NCI-H2227 (cell line): ENCODE measurements around the gene HNRNPLL.
A peak's percentile ranks its signal among the peaks of the same experiment; 100 is the strongest.
"Not testable (repeated sequence)": the region's sequence is repeated elsewhere in the genome, so short reads cannot be mapped to it uniquely, and the experiment has no call there.

Source experiments
- DNase-seq: peaks from one replicate; lab custom pipeline; 2025; ENCODE audit not compliant: unreplicated experiment; lab: John Stamatoyannopoulos, UW

HNRNPLL gene

GRCh38 chr2:38554973-38555595 lies 47.6 kb downstream of the HNRNPLL start:
- peak; percentile 28 for DNase-seq

- DNase-seq = no peak
Measured at GRCh38 chr2:38553554-38553953, 49.2 kb downstream of the HNRNPLL start.

DNA sequence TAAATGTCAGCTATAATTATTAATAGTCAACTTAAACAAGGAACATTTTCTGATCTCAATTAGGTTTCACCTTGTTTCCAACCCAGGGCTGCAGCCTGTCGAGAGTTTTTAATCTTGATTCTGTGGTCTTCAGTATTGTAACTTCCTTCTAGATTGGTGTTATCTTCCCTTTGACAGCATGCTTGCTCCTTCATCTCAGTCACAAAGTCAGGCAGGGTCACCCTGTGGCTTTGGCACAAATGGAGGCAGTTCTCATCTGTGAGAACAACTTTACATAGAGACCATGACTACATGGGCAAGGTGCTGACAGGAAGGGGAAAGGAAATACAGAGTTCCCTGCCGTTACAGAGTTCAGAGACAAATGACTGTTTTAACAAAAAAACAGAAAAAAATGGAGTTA lies 50.5 kb downstream of the HNRNPLL start:
- DNase-seq = no peak

- no peak for DNase-seq
Measured at GRCh38 chr2:38551746-38552145, 51.0 kb downstream of the HNRNPLL start.

DNA sequence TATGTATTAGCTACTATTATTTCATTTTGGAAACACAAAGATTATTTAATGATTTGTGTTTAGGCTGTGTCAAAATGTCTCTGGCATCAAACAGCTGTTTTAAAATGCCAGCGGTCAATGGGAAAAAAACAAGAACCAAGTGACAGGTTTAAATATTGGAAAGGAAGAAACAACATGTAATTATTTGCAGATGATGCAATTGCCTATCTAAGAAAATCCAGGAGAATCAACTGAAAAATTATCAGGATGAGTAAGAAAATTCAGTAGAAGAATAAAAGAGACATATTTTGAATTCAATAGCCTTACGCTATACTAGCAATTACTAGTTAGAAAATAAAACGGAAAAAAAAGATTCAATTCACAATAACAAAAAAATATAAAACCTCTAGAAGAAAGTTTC lies 51.6 kb downstream of the HNRNPLL start:
- DNase-seq = no peak

DNA sequence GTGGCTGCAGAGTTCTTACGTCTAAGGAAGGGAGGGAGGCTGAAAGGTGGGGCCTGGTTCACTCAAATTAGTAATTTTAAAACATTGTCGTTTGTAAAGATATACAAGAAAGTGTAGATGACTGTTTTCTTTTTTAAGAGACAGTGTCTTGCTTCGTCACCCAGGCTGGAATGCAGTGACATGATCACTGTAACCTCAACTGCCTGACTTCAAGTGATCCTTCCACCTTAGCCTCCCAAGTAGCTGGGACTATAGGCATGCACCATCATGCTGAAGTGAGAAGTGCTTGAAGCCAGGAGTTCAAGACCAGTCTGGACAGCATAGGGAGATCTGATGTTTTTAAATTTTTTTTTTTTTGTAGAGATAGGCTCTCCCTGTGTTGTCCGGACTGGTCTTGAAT lies 52.9 kb downstream of the HNRNPLL start:
- no peak for DNase-seq

GRCh38 chr2:38549071-38549704 lies 53.5 kb downstream of the HNRNPLL start:
- DNase-seq = no peak

- DNase-seq = no peak
Measured at GRCh38 chr2:38547791-38548190, 54.9 kb downstream of the HNRNPLL start.

- no peak for DNase-seq
Measured at GRCh38 chr2:38546585-38546984, 56.1 kb downstream of the HNRNPLL start.

DNA sequence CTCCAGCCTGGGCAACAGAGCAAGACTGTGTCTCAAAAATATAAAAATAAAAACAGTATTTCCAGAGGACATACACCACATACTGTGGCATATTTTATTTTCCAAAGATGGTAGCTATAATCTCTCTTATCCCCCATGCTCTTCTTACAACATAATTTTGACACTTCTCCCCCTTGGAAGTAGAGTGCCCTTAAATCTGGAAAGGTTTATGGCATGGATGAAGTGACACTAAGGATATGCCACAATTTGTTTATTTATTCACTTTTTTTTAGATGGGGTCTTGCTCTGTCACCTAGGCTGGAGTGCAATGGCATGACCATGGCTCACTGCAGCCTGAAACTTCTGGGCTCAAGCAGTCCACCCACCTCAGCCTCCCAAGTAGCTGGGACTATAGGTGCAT lies 56.7 kb downstream of the HNRNPLL start:
- DNase-seq = no peak

DNA sequence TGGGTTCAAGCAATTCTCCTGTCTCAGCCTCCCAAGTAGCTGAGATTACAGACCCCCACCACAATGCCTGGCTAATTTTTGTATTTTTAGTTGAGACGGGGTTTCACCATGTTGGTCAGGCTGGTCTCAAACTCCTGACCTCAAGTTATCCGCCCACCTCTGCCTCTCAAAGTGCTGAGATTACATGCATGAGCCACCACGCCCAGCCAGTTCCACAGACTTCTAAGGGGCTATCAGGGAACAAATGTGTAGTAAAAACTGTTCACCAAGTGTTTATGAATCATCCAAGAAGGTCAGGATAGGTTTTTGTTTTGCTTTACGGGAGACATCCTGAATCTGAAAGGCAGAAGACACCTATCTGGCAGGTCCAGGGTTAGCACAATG lies 60.5 kb downstream of the HNRNPLL start:
- DNase-seq = not testable (repeated sequence)

DNA sequence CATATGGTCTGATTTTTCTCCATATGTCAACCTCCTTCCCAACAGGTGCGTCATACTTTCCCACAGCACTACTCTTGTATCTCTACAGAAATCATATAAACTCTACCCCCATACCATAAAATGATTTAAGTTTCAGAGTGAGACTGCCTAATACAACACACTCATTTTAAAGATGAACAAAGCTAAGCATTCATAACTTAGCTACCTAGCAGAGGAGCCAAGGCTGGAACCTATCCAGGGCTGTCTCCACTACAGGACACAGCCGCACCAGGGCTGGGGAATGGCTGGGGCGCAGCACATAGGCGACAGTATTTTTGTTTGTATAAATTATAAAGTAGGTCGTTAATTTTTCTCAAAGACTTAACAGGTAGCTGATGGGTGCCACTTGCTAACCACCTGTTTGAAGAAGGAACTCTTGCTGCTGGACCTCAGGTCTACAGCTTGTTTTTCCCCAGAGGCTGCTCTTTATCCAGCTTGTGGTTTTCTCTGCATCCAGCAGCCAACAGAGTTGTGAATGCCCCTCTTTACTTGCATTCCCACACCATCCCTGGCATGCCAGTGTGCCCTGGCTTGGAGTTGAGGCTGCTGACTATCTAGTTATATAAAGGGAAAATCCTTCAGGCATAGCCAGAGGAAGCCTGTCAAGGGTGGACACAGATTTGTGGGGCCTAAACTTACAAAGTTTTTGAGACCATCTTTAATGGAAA lies 62.0 kb downstream of the HNRNPLL start:
- DNase-seq = no peak

DNA sequence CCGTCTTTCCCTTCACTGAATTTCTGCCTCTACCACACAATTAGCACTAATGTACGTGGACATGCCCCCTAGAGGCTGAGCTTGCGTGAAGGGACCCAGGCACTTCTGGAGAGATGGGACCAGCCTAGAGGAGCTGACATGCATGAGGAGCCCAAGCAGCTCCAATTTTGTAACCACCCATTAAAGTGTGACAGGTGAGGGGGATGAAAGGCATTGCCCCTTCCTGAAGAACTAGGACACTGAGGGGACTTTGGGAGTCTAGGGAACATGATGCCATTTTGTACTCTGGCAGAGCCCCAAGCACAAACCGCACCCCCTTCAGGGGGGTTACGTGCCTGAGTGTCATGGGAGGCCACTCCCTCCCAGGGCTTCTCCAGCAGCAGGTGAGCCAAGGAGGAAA lies 63.6 kb downstream of the HNRNPLL start:
- DNase-seq = no peak

- no peak for DNase-seq
Measured at GRCh38 chr2:38537937-38538525, 64.7 kb downstream of the HNRNPLL start.

GRCh38 chr2:38537296-38537695 lies 65.4 kb downstream of the HNRNPLL start:
- not testable (repeated sequence) for DNase-seq

- DNase-seq = peak; percentile 90
Measured at GRCh38 chr2:38535744-38536506, 66.8 kb downstream of the HNRNPLL start.

- DNase-seq = no peak
Measured at GRCh38 chr2:38535404-38535743, 67.4 kb downstream of the HNRNPLL start.

- no peak for DNase-seq
Measured at GRCh38 chr2:38534746-38535403, 67.9 kb downstream of the HNRNPLL start.

DNA sequence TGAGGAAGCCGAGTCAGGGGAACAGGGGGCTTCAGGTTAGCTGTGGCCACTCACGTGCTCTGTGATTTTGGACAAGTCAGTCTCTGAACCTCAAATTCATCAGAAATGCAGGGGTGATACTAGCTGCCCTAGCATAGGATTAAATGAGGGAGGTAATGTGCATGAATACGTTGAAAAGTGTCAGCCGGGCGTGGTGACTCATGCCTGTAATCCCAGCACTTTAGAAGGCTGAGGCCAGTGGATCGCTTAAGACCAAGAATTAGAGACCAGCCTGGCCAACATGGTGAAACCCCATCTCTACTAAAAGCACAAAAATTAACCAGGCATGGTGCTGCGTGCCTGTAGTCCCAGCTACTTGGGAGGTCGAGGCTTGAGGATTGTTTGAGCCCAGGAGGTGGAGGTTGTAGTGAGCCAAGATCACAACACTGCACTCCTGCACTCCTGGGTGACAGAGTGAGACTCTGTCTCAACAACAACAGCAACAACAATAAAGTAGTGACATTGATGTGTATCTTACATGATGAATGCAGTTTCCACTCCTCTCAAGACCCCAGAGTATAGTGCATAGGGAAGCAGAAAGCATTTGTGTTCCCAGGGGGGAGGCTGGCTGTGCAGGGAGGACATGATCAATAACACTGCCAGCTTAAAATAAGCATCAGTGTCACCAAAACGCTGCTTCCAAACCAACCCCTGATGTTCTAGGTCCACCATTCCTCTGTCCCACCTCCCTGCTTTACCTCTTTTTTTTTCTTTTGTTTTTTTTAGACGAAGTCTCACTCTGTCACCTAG lies 68.8 kb downstream of the HNRNPLL start:
- DNase-seq = no peak

GRCh38 chr2:38533180-38533579 lies 69.5 kb downstream of the HNRNPLL start:
- DNase-seq = no peak
